HG02678 (cell line): Measurements from ENCODE around the gene SHISA9.

Source experiments
- ATAC-seq: cut with Tn5 transposase; IDR thresholded peaks from one replicate; pipeline ENCODE4 v1.9.1; 2021; ENCODE audit warnings: mild to moderate bottlenecking, moderate library complexity; ENCODE audit not compliant: unreplicated experiment

The SHISA9 gene

DNA sequence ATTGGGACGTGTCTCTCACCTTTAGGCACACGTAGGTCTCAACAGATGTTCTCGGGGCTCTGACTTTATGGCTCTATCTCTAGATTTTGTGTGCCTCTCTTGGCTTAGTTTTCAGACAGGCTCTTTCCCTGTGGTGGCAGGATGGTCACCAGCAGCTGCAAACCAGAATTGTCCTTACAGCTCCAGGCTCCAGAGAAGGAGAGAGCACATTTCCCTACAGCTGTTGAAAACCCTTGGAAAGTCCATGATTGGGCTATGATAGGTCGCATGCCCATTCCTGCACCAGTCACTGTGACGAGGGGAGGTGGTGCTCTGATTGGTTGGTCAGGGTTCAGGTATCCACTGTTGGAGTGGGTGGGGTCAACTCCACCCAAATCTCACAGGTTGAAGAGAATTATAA lies 41.5 kb downstream of the SHISA9 start:
- ATAC-seq, result no peak

DNA sequence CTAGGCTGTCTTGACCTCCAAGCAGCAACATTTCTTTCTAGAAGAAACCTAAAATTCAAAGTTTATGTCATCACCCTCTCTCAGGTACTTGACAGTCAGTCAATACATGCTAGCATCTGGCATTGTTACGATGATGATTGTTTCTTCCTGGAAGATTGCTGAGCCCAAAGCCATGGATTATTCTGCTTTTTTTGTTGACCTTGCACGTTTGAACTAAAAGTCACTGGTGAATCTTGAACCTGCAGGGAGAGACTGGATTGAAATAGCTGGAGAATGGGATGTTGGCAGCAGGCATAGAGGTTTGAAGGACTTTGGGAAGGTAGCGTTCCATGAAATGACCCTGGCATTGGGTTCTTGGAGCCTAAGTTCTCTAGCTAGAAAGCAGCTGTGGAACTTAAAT lies 42.9 kb downstream of the SHISA9 start:
- ATAC-seq, result no peak

DNA sequence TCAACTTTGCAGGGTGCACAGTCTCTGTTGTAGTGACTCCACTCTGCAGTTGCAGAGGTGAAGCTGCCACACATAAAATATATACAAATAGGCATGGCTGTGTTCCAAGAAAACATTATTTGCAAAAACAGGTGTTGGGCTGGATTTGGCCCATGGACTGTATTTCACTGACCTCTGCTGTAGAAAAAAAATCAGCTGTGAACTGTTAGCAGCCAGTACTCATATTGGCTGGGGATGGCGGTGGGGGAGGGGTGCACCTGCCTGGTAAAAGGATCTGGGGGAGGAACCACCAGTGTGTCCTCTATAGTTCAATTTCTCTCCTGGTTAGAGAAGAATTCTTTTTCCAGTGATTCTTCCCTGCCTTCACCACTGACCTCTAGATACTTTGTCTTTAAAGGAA lies 50.0 kb downstream of the SHISA9 start:
- ATAC-seq, result no peak

DNA sequence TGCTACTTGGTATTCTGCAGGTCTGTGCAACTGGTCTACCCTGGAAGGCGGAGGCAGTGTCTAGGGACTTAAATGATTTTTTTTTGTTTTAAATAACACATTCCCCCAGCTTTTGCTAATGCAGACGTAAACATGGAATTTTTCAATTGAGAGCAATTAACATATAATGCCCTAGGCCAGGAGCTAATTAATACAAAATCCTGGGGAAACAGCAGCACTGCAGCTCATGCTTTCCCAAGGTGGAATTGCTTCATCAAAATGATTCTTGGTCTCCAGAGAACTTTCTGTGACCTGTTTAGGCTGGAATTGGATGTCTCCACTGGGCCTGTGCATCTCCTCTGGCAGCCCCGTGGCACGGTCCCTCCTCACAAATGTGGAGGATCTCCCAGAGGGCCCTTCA lies 50.6 kb downstream of the SHISA9 start:
- no peak for ATAC-seq

DNA sequence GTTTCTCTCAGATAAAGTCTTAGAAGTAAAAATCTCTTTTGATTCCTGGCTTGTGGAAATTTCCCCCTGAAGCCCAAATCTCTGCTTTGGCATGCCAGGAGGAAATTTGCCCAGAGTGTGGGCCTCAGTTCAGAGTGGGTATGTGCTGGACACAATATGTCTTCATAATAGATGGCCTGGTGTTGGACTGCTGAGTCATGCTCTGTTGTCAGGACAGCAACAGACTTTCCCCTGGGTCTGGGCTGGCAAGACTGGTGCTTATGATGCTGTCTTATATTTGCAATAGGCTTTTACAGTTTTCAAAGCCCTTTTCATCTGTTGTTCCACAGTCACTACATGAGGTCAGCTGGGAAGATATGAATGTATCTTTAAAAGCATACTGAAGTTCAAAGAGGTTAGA lies 57.0 kb downstream of the SHISA9 start:
- no peak for ATAC-seq

DNA sequence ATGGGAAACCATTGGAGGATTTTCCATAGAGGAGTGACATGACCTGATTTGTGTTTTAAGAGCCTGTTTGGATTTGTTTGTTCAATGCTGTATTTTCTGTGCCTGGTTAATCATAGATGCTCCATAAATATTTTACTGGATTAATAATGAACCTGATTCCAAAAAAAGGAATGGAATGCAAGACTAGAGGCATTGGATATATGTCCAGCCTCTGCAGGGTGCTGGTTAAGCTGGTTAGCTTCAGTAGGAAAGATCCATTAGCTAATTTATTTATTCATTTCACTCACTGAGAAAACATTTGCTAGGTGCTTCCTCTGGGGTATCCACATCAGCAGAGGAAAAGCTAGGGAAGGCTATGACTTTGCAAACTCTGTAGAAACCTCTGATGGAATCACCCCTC lies 57.7 kb downstream of the SHISA9 start:
- ATAC-seq, result no peak

DNA sequence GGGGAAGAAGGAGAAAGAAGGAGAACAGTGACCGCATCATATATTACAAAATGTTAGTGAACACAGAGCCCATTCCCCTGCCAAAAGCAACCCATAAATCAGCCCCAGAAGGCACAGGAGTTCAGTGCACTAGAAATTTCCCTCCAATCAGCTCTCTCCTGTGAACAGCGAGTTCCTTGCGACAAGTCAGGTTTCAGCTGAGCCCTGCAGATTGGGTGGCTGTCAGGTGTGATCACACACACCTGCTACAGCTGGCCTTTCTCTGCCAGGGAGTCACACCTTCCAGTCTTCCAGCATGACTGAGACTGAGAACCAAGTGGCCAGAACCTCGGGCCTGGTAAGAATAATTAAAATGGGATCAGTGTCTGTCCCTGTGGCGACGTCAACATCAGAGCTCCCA lies 60.2 kb downstream of the SHISA9 start:
- ATAC-seq, result no peak

DNA sequence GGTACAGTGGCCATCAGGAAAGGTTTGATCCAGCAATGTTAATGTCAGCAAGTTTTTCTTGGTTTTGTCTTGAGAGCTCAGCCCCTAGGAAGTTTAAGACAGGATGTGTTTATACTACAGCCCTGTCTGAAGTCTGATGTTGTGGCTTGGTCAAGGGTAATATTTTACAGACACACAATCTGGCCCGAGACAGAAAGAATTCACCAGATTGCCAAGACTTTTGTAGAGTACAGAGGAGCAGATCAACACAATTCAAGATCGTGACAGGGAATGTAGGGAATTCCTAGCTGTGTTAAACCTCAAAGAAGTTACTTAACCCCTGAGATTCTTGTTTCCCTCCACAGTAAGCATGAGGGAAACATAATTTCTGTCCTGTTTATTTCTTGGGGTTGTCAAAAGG lies 63.1 kb downstream of the SHISA9 start:
- no peak for ATAC-seq

DNA sequence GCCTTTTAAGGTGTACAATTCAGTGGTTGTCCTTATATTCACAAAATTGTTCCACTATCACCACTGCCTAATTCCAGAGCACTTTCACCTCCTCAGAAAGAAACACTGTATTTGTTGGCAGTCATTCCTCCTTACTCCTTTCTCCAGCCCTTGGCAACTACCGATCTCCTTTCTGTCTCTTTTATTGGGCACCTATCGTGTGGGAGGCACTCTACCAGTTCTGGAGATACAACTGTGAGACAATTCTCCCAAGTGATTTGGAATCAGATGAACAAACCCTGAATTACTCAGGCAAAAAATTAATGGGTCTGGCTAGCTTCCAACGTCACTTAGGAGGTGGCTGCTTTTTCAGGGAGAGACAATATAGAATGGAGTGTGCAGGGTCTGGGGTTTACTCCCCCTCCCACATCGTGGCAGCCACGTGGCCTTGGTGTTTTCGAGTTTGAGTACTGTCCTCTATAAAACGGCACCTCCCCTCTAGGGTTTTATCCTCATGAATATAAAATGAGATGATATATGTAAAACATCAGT lies 63.9 kb downstream of the SHISA9 start:
- ATAC-seq, result no peak

DNA sequence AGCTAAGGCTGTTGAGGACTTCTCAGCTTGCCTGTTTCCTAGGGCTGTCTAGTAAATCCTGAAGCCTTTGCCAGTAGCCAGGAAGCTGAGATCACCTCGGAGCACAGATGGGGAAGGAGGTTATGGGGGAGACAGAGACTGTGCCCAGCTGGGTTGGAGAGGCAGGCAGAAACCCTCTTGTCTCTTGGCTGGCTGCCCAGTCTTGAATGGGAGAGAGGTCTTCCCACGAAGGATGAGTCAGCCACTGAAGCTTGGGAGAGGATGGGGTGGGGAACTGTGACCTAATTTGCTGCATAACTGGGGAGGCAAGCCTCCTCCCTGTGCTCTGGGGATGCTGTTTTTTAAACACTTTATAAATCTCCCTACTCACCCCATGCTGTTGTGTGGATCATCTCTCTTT lies 69.8 kb downstream of the SHISA9 start:
- no peak for ATAC-seq

DNA sequence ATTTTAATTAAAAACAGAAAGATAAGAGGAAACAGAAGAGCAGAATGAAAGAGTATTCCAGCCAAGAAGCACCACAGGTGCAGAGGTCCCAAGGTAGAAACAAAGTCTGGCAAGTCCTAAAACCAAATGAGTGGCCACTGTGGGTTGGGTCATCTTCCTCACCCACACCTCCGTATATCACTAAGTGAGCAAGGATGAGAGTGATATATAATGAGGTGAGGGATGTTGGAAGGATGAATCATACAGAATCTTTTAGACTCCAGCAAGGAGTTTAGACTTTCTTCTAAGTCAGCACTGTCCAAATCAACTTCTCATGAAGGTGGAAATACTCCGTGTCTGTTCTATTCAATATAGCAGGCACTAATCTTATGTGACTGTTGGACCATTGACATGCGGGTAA lies 70.8 kb downstream of the SHISA9 start:
- no peak for ATAC-seq

DNA sequence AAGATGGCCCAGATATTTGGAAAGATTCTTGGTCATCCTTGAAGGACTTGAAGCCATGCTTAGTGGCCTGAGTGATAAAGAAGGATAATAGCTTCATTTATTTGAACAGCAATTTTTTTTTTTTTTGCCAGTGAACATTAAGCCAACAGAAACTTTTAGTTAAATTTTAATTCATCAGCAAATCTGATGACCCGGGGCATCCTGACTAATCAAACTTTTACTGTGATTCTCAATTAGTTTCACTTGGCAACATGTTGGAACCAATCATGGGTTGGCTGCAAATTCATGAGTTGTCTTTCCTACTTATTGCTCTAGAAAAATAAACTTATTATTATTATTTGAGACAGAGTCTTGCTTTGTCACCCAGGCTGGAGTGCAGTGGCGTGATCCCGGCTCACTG lies 74.4 kb downstream of the SHISA9 start:
- ATAC-seq, result no peak

DNA sequence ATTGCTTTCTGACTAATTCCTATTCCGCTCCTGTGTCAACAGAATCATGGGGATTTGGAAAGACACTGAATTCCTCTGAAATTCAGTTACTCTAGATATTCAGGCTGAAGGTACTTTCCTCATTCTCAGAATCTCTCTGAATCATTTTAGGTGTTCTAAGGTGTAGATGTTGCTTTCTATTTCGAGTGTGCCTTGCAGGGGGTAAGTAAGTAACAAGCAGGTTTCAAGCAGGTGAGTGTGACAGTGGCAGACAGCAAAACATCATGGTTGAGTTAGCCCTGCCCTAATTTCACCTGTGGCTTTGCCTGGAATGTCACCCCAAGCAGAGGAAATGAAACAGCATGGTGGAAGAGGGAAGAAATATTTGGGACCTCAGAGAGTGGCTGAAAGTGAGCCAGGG lies 75.1 kb downstream of the SHISA9 start:
- no peak for ATAC-seq

DNA sequence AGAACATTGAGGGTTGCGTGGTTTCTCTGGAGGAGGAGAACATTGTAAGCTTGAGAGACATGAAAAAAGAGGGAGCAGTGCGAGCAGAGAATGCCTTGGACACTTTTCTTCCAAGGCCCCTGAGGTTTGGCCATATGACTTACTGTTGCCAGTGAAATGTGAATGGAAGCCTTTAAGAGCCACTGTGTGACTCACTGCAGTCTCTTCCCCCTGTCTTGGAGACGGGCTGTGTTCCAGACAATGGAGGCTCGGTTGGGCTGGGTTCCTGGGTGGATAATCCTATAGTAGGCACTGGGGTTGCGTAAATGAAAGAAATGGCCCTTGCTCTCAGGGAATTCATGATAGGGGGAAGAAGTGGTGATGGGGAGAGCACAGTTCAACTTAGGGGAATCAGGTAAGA lies 75.5 kb downstream of the SHISA9 start:
- ATAC-seq, result no peak

DNA sequence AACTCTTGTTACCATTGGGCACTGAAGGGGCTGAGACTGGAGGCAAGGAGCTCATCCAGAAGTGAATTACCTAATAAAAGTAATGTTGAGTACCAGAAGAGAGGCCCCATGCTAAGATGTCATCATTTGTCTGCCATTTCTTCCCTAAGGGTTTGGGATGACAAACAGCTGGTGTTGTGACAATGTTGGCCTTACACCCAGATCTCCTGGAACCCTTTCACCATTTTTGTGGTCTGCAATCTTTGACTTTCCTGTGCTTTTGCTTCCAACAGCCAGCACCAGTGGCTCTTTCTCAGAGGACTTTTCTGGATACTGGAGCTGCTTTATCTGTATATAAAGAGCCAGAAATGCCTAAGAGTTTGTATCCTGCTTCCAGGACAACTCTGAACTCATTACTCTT lies 84.1 kb downstream of the SHISA9 start:
- ATAC-seq, result no peak

DNA sequence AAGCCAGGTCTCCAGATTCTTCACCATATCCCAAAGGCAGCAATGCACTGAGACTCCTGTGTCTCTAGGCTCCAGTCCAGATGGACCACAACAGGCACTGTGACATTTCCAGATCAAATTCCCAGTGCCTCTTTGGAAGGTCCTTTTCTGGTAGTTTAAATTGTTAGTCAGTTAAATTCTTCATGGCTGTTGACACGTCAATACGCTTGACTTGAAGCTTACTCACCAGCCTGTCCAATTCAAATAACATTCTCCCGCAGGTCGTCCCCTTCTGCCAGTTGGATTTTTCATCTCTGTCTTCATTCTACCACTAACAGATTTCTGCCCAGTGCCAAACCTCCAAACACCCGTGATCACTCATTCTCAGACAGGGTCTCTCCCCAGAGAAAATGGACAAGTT lies 86.7 kb downstream of the SHISA9 start:
- no peak for ATAC-seq

DNA sequence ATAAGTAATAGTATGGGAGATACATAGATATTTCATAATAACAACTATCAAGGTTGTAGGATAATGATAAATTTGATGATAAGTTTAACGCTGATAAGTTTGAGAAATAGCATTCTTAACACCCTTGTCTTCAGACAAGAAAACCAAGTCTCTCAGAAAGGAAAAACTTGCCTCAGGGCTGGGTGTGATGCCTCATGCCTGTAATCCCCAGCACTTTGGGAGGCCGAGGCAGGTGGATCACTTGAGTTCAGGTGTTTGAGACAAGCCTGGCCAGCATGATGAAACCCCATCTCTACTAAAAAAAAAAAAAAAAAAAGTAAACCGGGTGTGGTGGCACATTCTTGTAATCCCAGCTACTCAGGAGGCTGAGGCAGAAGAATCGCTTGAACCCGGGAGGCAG lies 90.7 kb downstream of the SHISA9 start:
- ATAC-seq, result no peak

DNA sequence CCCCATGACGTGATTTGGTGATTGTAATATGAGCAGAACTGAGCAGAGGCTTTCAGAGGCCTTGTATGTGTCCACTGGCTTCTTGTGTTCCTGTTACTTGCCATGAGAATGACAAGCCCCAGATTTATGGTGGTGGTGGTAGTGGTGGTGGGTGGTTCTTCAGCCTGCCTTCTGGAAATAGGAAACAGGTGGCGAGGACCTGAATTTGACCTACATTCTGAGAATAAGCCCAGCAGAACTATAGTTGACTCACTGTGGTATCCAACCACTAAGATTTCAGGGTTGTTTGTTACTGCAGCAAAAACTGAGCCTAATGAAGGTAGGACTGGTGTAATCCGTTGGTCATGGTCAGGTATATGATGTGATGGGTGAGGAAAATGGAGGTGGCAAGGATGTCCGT lies 93.0 kb downstream of the SHISA9 start:
- no peak for ATAC-seq

DNA sequence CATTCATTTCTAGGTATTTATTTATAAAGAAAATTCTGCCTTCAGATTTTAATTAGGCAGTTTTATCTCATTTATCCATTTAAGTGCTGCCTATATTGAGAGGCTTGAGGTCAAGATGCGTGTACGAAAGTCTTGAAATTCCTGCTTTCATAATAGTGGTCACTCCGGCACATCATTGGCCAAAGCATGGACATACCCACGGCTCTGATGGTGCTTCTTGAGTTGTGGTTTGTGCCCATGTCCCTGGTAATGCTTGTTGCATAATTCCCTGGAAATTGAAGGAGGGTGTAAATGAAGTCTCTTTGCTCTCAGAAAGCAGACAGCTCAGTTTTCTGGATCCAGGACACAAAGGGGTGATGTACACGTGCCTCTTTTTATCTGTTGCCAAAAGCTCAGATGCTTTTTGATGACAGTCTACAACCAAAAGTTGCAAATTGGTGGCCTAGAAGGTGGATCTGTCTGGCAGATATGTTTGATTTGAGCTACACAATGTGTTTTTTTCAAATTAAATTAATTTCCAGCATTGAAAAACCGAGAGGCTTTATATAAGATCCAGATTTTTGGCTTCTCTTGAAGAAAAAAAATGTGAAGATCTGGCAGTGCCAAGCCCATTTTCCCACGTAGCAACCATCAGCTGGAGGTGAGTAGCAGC lies 94.4 kb downstream of the SHISA9 start:
- no peak for ATAC-seq

DNA sequence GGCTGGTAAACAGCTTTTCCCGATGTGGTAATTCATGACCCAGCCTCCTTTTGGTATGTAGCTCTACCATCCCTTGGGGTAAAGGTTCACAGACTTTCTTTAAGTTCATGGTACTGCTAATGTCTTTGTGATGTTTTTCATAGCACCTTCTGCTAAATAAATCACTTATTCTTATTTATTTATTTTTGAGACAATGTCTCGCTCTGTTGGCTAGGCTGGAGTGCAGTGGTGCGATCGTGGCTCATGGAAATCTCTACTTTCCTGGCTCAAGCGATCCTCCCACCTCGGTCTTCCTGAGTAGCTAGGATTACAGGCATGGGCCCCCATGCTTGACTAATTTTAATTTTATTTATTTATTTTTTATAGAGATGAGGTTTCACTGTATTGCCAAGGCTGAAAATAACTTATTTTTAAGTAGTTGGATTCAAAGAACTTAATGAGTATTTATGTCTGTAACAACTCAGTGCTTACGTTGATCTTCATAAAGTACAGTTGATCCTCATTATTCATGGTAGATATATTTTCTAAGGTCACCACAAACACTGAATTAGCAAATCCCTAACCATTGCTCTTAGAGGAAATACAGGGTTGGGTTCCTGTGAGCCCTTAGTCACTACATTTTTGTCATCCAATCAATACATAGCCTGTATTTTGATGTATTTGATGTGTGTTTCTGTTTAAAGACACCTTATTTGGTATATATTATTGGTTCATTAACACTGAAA lies 97.1 kb downstream of the SHISA9 start:
- ATAC-seq, result no peak

DNA sequence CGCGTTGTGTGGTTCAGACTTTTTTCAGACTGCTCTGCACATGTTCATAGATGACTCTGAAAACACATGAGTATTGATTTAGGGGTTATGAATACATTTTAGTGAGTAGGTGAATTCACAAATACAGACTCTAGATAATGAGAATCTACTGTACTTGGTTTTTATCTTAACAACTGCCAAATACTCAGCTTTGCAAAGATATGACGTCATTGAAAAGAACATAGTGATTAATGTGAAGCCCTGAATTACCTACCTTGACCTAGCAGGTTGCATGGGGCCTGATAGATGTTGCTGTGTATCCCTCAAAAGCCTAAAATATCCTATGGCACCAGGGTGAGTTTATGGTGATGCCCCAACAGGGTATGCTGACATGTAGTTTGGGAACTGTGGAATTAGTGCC lies 98.0 kb downstream of the SHISA9 start:
- ATAC-seq, result no peak

DNA sequence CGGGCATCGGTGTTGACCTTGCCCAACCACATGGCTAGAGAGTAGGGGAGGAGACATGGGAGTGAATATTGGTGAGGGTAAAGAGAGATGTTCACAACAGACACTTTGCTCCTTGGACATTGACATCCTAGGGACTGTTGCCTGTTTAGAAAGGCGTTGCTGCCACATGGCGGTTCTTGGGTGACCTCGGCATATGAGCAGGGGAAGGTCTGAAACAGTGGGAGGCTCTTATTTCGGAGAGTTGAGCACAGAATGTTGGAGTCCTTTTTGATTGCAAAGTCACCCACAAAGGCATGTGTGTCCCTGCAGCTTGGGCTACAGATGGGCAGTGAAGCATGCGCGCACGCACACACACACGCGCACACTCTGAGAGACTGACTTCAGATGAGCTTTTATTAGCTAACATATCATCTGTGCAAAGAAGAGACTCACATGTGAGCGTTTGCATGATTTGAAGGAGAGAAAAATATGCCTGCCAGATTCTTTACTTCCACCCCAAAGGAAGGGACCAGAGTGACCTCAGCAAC lies 104.4 kb downstream of the SHISA9 start:
- ATAC-seq, result no peak
